HepG2 (cell line): Measurements from ENCODE around the gene TMTC2. TPM values are rescaled to one million over a fixed set of nuclear protein-coding genes. Genes with fewer than 3 reads are reported as not detected.

ENCODE experiments used
- ATAC-seq: fragments of 200-7000 bp; cut with Tn5 transposase; 3 replicates; pipeline ENCODE4 v1.9.1; 2020; ENCODE audit warnings: mild to moderate bottlenecking, moderate library complexity
- BruUV-seq: library from RNA; stranded (reverse); fragments of 400-500 nt; replicated peaks from 2 replicates; lab custom pipeline; 2021; lab: Mats Ljungman, UMichigan
- CTCF ChIA-PET: fragments of 300-600 bp; formaldehyde crosslinking; extraction: SDS; loops from one replicate; lab custom pipeline; 2021; ENCODE audit warnings: low total read pairs, inconsistent platforms, low intra/inter-chr PET ratio; lab: Yijun Ruan, JAX
- POLR2A ChIA-PET: fragments of 350-600 bp; sonication (Branson Sonifier 250); formaldehyde crosslinking; loops from one replicate; lab custom pipeline; 2020; ENCODE audit warnings: antibody characterized with exemption, inconsistent platforms; lab: Yijun Ruan, JAX
- DNase-seq: peaks from one replicate; pipeline ENCODE4 v3.0.0-alpha.2; 2015; ENCODE audit warnings: low spot score
- FAIRE-seq: peaks from 3 replicates; lab custom pipeline; 2011; peaks lifted over from hg19 to GRCh38; lab: Jason Lieb, UNC
- H2AFZ ChIP-seq: one replicate; pipeline ENCODE4 v1.6.1; 2011; ENCODE audit warnings: low read length, inconsistent platforms
- H3K27ac ChIP-seq: fragments of 300-600 bp; 3 replicates; pipeline ENCODE4 v1.8.0; 2011; ENCODE audit warnings: mixed run types, mild to moderate bottlenecking, mixed read lengths, low read length, inconsistent platforms; ENCODE audit not compliant: insufficient read depth; ENCODE audit errors: extremely low read length
- H3K27me3 ChIP-seq, 2 experiments: fragments of 200-600 bp in 1 of 2; 2 replicates in 1 of 2; 3 replicates in 1 of 2; pipeline versions ENCODE4 v1.6.0 to v1.8.0; 2011; ENCODE audit warnings: low read length in 2 of 2, mild to moderate bottlenecking in 2 of 2, moderate library complexity in 2 of 2, inconsistent platforms in 1 of 2; ENCODE audit not compliant: insufficient read depth in 2 of 2, control insufficient read depth in 1 of 2
- H3K36me3 ChIP-seq, 2 experiments: fragments of 200-600 bp in 1 of 2; replicated peaks in 1 of 2; 2 replicates in 1 of 2; 3 replicates in 1 of 2; pipeline versions ENCODE4 v1.5.1 to v1.8.0; 2011; ENCODE audit warnings: low read length in 2 of 2, inconsistent platforms in 1 of 2; ENCODE audit not compliant: insufficient read depth in 2 of 2, control insufficient read depth in 1 of 2
- H3K4me1 ChIP-seq: 2 replicates; pipeline ENCODE4 v1.5.1; 2012; ENCODE audit warnings: low read length, inconsistent platforms; ENCODE audit not compliant: insufficient read depth
- H3K4me2 ChIP-seq: 2 replicates; pipeline ENCODE4 v1.6.0; 2011; ENCODE audit warnings: low read depth, low read length, inconsistent platforms
- H3K4me3 ChIP-seq, 3 experiments: fragments of 200-600 bp in 1 of 3; sonication (generic), shearing (Covaris generic) in 1 of 3; replicated peaks in 1 of 3; 2 replicates each; pipeline ENCODE4 v1.5.1; 2011 to 2016; ENCODE audit warnings: low read length in 3 of 3, inconsistent platforms in 2 of 3, low read depth in 2 of 3, mild to moderate bottlenecking in 2 of 3, control low read depth in 1 of 3, mixed read lengths in 1 of 3; ENCODE audit not compliant: insufficient read depth in 1 of 3
- H3K79me2 ChIP-seq: one replicate; pipeline ENCODE4 v1.6.1; 2011; ENCODE audit warnings: low read length, inconsistent platforms; ENCODE audit not compliant: insufficient read depth
- H3K9ac ChIP-seq: 2 replicates; pipeline ENCODE4 v1.6.0; 2011; ENCODE audit warnings: mild to moderate bottlenecking, low read depth, low read length, inconsistent platforms; ENCODE audit not compliant: insufficient read depth
- H3K9me3 ChIP-seq: 2 replicates; pipeline ENCODE4 v1.5.1; 2012; ENCODE audit warnings: mild to moderate bottlenecking, low read length
- H4K20me1 ChIP-seq: 2 replicates; pipeline ENCODE4 v1.6.0; 2011; ENCODE audit warnings: inconsistent platforms, mild to moderate bottlenecking, low read length, moderate library complexity; ENCODE audit not compliant: insufficient read depth
- ATM ChIP-seq: fragments of 450-650 bp; IDR thresholded peaks from 2 replicates; pipeline ENCODE4 v1.7.1; 2017; ENCODE audit warnings: mild to moderate bottlenecking, borderline replicate concordance
- CC2D1A ChIP-seq: sonication (generic); formaldehyde crosslinking; IDR thresholded peaks from 2 replicates; pipeline ENCODE4 v1.8.1; 2023; ENCODE audit warnings: mild to moderate bottlenecking, missing genetic modification reagents
- GTF3A ChIP-seq: sonication (generic); formaldehyde crosslinking; conservative IDR thresholded peaks from 2 replicates; pipeline ENCODE4 v1.4.0; 2020; ENCODE audit warnings: mild to moderate bottlenecking, missing genetic modification reagents
- HCFC1 ChIP-seq: fragments of 150-350 bp; IDR thresholded peaks from 2 replicates; pipeline ENCODE4 v1.6.1; 2014; ENCODE audit warnings: low read depth, low read length
- HNF1B ChIP-seq: sonication (generic); formaldehyde crosslinking; IDR thresholded peaks from 2 replicates; pipeline ENCODE4 v1.5.1; 2020; ENCODE audit warnings: mild to moderate bottlenecking, moderate library complexity, missing genetic modification reagents
- MIER2 ChIP-seq: IDR thresholded peaks from 2 replicates; pipeline ENCODE4 v1.6.1; 2016; ENCODE audit warnings: missing biosample characterization, missing genetic modification reagents
- NFIC ChIP-seq: IDR thresholded peaks from 2 replicates; pipeline ENCODE4 v1.6.1; 2012; ENCODE audit warnings: mild to moderate bottlenecking, low read length, inconsistent platforms
- NR0B2 ChIP-seq: sonication (generic); formaldehyde crosslinking; IDR thresholded peaks from 2 replicates; pipeline ENCODE4 v1.4.0; 2020; ENCODE audit warnings: mild to moderate bottlenecking, missing genetic modification reagents
- NR2F2 ChIP-seq: IDR thresholded peaks from 2 replicates; pipeline ENCODE4 v1.6.1; 2012; ENCODE audit warnings: low read depth, inconsistent platforms, borderline replicate concordance
- SNAPC5 ChIP-seq: sonication (generic); formaldehyde crosslinking; IDR thresholded peaks from 2 replicates; pipeline ENCODE4 v1.8.1; 2023; ENCODE audit warnings: mild to moderate bottlenecking, missing genetic modification reagents, borderline replicate concordance
- STAT6 ChIP-seq: sonication (generic); formaldehyde crosslinking; IDR thresholded peaks from 2 replicates; pipeline ENCODE4 v1.4.0; 2020; ENCODE audit warnings: missing genetic modification reagents, mild to moderate bottlenecking, borderline replicate concordance
- ZBTB21 ChIP-seq: sonication (generic); formaldehyde crosslinking; IDR thresholded peaks from 2 replicates; pipeline ENCODE4 v1.4.0; 2020; ENCODE audit warnings: missing genetic modification reagents
- ZBTB34 ChIP-seq: sonication (generic); formaldehyde crosslinking; IDR thresholded peaks from 2 replicates; pipeline ENCODE4 v1.8.0; 2022; ENCODE audit warnings: mild to moderate bottlenecking, missing genetic modification reagents
- ZBTB38 ChIP-seq: sonication (generic); formaldehyde crosslinking; IDR thresholded peaks from 2 replicates; pipeline ENCODE4 v1.5.1; 2020; ENCODE audit warnings: mild to moderate bottlenecking, missing genetic modification reagents
- ZFP37 ChIP-seq: sonication (generic); formaldehyde crosslinking; IDR thresholded peaks from 2 replicates; pipeline ENCODE4 v1.4.0; 2020; ENCODE audit warnings: missing genetic modification reagents, borderline replicate concordance
- ZNF317 ChIP-seq: sonication (generic); formaldehyde crosslinking; IDR thresholded peaks from 2 replicates; pipeline ENCODE4 v1.5.0; 2020; ENCODE audit warnings: mild to moderate bottlenecking, missing genetic modification reagents
- ZNF414 ChIP-seq: sonication (generic); formaldehyde crosslinking; IDR thresholded peaks from 2 replicates; pipeline ENCODE4 v1.5.0; 2020; ENCODE audit warnings: missing genetic modification reagents
- ZNF607 ChIP-seq: sonication (generic); formaldehyde crosslinking; IDR thresholded peaks from 2 replicates; pipeline ENCODE4 v1.5.1; 2020; ENCODE audit warnings: missing genetic modification reagents, mild to moderate bottlenecking, borderline replicate concordance
- WGBS: methylation state at CpG from one replicate; pipeline ENCODE4 v1.1.6; 2017; ENCODE audit warnings: low lambda C conversion rate; 5-methylcytosine and 5-hydroxymethylcytosine counted together
- in situ Hi-C: cut with HindIII; loops from 2 replicates; pipeline ENCODE4 v1.10.0; 2017; ENCODE audit warnings: low pct_unique_long_range_greater_than_20kb; ENCODE audit not compliant: extremely low pct_ligation_motif_present
- intact Hi-C: fragments of 100-400 bp; cut with micrococcal nuclease; formaldehyde crosslinking; loops from one replicate; pipeline ENCODE4 v1.10.0; 2022; ENCODE audit not compliant: unreplicated experiment
- polyA plus RNA-seq, 8 experiments: library from polyadenylated mRNA; depleted of rRNA in 3 of 8; stranded (reverse) in 7 of 8; unstranded in 1 of 8; fragments of >200 nt; fragmentation: Illumina TruSeq in 4 of 8; extraction: Trizol in 4 of 8; gene quantifications; 2 replicates each; pipeline versions ENCODE4 v1.2.1 to v1.2.3, GENCODE V29; 2011 to 2016; ENCODE audit warnings: low read depth in 4 of 8, missing spikeins in 1 of 8, mixed read lengths in 1 of 8; ENCODE audit not compliant: insufficient read depth in 1 of 8
- total RNA-seq, 5 experiments: library from RNA; depleted of rRNA; stranded (reverse); fragments of >200 nt; fragmentation: Illumina TruSeq; extraction: Trizol; gene quantifications; 2 replicates each; pipeline ENCODE4 v1.2.3, GENCODE V29; 2016; ENCODE audit warnings: low read depth in 1 of 5

The TMTC2 gene
- total and polyA plus RNA-seq, 2 of the 13 experiments (the other 11 are each of a cell fraction or from before 2014, with no cell fraction given), result 0.55 to 0.63 TPM

- Histone ChIP-seq H3K79me2 (no peaks in the 10 kb centered on the region), H3K4me1 (no peaks in the 10 kb centered on the region), H3K9me3 (no peaks in the 10 kb centered on the region), H3K36me3 (no peaks in the 10 kb centered on the region), H4K20me1 (no peaks in the 10 kb centered on the region), H3K4me2 (no peak overlapping the region), H2AFZ (no peak overlapping the region), H3K9ac (no peak overlapping the region), H3K4me3 (no peak overlapping the region), H3K27me3 (no peaks in the 10 kb centered on the region), H3K27ac (no peak overlapping the region)
- ChIA-PET POLR2A (no interaction called here), CTCF (no interaction called here)
- FAIRE-seq (no peak), DNase-seq (no peak), ATAC-seq (no peak)
- intact Hi-C loops (no loop called here), in situ Hi-C loops (no loop called here)
- WGBS, result 8% methylated on average over 7 of the region's 7 CpGs
- no TSS peak for BruUV-seq
- TF ChIP-seq HNF1B (CRISPR knock-in tag) (no peak), ZBTB34 (CRISPR knock-in tag) (no peak), HCFC1 (no peak), ZNF414 (CRISPR knock-in tag) (no peak), GTF3A (CRISPR knock-in tag) (no peak), CC2D1A (CRISPR knock-in tag) (no peak), ZNF317 (CRISPR knock-in tag) (no peak), ZNF607 (CRISPR knock-in tag) (no peak), STAT6 (no peak), ZBTB38 (CRISPR knock-in tag) (no peak), MIER2 (CRISPR knock-in tag) (no peak), NFIC (no peak), NR0B2 (no peak), ZBTB21 (no peak), NR2F2 (no peak), SNAPC5 (CRISPR knock-in tag) (no peak), ATM (no peak), ZFP37 (CRISPR knock-in tag) (no peak)
These were observed 209.6 kb downstream of the TMTC2 start for GRCh38 chr12:82896277-82896676.
